KMS-11 (cell line): Measurements from ENCODE around the gene CNNM3.

Source experiments
- H2AFZ ChIP-seq: fragments of 200-600 bp; sonication (generic); 2 replicates; pipeline ENCODE4 v1.6.1; 2016; ENCODE audit warnings: antibody characterized with exemption, mixed run types, low read depth
- H3K27ac ChIP-seq: fragments of 200-600 bp; sonication (generic); 2 replicates; pipeline ENCODE4 v1.6.1; 2016; ENCODE audit warnings: mild to moderate bottlenecking, mixed run types
- H3K27me3 ChIP-seq: fragments of 200-600 bp; sonication (generic); 2 replicates; pipeline ENCODE4 v1.6.1; 2017; ENCODE audit warnings: mild to moderate bottlenecking, low read depth, mixed run types, moderate library complexity; ENCODE audit not compliant: insufficient read depth
- H3K36me3 ChIP-seq: fragments of 200-600 bp; sonication (generic); 2 replicates; pipeline ENCODE4 v1.6.1; 2017; ENCODE audit warnings: mild to moderate bottlenecking, mixed run types; ENCODE audit not compliant: insufficient read depth
- H3K4me1 ChIP-seq: fragments of 200-600 bp; sonication (generic); 2 replicates; pipeline ENCODE4 v1.6.1; 2016; ENCODE audit warnings: mild to moderate bottlenecking, low read depth, mixed run types; ENCODE audit not compliant: poor library complexity, severe bottlenecking
- H3K4me2 ChIP-seq: fragments of 200-600 bp; sonication (generic); 2 replicates; pipeline ENCODE4 v1.7.0; 2016; ENCODE audit warnings: mild to moderate bottlenecking, mixed run types
- H3K4me3 ChIP-seq: fragments of 200-600 bp; sonication (generic); IDR thresholded peaks from 2 replicates; pipeline ENCODE4 v1.6.1; 2017; ENCODE audit warnings: low read depth, low read length, mixed read lengths; ENCODE audit not compliant: insufficient read depth
- H3K79me2 ChIP-seq: fragments of 200-600 bp; sonication (generic); 2 replicates; pipeline ENCODE4 v1.6.1; 2016; ENCODE audit warnings: low read depth, mixed run types; ENCODE audit not compliant: insufficient read depth
- H3K9ac ChIP-seq: fragments of 200-600 bp; sonication (generic); 2 replicates; pipeline ENCODE4 v1.6.1; 2016; ENCODE audit warnings: mild to moderate bottlenecking, mixed run types
- H4K20me1 ChIP-seq: fragments of 200-600 bp; sonication (generic); 2 replicates; pipeline ENCODE4 v1.6.1; 2016; ENCODE audit warnings: mild to moderate bottlenecking, mixed run types; ENCODE audit not compliant: insufficient read depth
- CTCF ChIP-seq: fragments of 200-600 bp; sonication (generic); conservative IDR thresholded peaks from 2 replicates; pipeline ENCODE4 v1.6.1; 2017; ENCODE audit warnings: low read depth, mild to moderate bottlenecking, antibody characterized with exemption, low read length, moderate library complexity, mixed read lengths

CNNM3 gene

GRCh38 chr2:96824079-96824870, 8.2 kb downstream of the CNNM3 start:
- no peak overlapping the region for H3K9ac ChIP-seq
- no peaks in the 10 kb centered on the region for H3K27me3 ChIP-seq
- no peak overlapping the region for H3K4me2 ChIP-seq
- H2AFZ ChIP-seq = no peak overlapping the region
- peaks cover 9% of the 10 kb centered on the region; the same call in 1 of the 2 replicates for H4K20me1 ChIP-seq
- H3K36me3 ChIP-seq = no peaks in the 10 kb centered on the region; the same call in 1 of the 2 replicates
- H3K79me2 ChIP-seq = peaks cover 40% of the 10 kb centered on the region
- H3K27ac ChIP-seq = no peak overlapping the region
- no peak for TF ChIP-seq CTCF
- peaks cover 7% of the 10 kb centered on the region for H3K4me1 ChIP-seq
- no peak overlapping the region for H3K4me3 ChIP-seq

- H3K4me2 ChIP-seq = no peak overlapping the region
- no peak overlapping the region for H3K27ac ChIP-seq
- no peaks in the 10 kb centered on the region for H3K27me3 ChIP-seq
- peaks cover 9% of the 10 kb centered on the region; the same call in 1 of the 2 replicates for H4K20me1 ChIP-seq
- no peak overlapping the region for H3K9ac ChIP-seq
- TF ChIP-seq CTCF = no peak
- H3K79me2 ChIP-seq = peaks cover 33% of the 10 kb centered on the region; the same call in 1 of the 2 replicates
- no peak overlapping the region for H3K4me3 ChIP-seq
- no peaks in the 10 kb centered on the region; the same call in 1 of the 2 replicates for H3K36me3 ChIP-seq
- H3K4me1 ChIP-seq = no peaks in the 10 kb centered on the region
- no peak overlapping the region for H2AFZ ChIP-seq
Observed at GRCh38 chr2:96825057-96825456, 9.0 kb downstream of the CNNM3 start.

- peaks cover 9% of the 10 kb centered on the region; the same call in 1 of the 2 replicates for H4K20me1 ChIP-seq
- TF ChIP-seq CTCF = no peak
- no peaks in the 10 kb centered on the region; the same call in 1 of the 2 replicates for H3K36me3 ChIP-seq
Observed at GRCh38 chr2:96826546-96827278, 10.6 kb downstream of the CNNM3 start.

GRCh38 chr2:96828436-96828835, 12.4 kb downstream of the CNNM3 start:
- no peak for TF ChIP-seq CTCF
- H3K4me3 ChIP-seq = no peak overlapping the region
- no peak overlapping the region for H2AFZ ChIP-seq
- no peak overlapping the region for H3K27ac ChIP-seq
- H3K4me2 ChIP-seq = no peak overlapping the region
- no peaks in the 10 kb centered on the region for H3K27me3 ChIP-seq
- no peaks in the 10 kb centered on the region; the same call in 1 of the 2 replicates for H3K36me3 ChIP-seq
- peaks cover 7% of the 10 kb centered on the region; the same call in 1 of the 2 replicates for H3K79me2 ChIP-seq
- 0 out of 2 replicates have a peak, but pooled peaks cover 5% of the 10 kb centered on the region for H4K20me1 ChIP-seq
- H3K4me1 ChIP-seq = no peaks in the 10 kb centered on the region
- H3K9ac ChIP-seq = no peak overlapping the region

More at GRCh38 chr2:96826546-96827278, 10.6 kb downstream of the CNNM3 start:
- Histone ChIP-seq H3K4me1 (no peaks in the 10 kb centered on the region), H3K27me3 (no peaks in the 10 kb centered on the region), H2AFZ (no peak overlapping the region), H3K79me2 (peaks cover 16% of the 10 kb centered on the region; the same call in 1 of the 2 replicates), H3K4me2 (no peak overlapping the region), H3K27ac (no peak overlapping the region), H3K9ac (no peak overlapping the region), H3K4me3 (no peak overlapping the region)
